CD4-positive, alpha-beta T cell treated with Interleukin-4 for 4 hours (primary cell): Measurements from ENCODE around the gene APC2.

ENCODE experiments used
- DNase-seq: peaks from one replicate; pipeline ENCODE4 v3.0.0-alpha.2; 2020

The APC2 gene

GRCh38 chr19:1449467-1450442, at the start of gene APC2:
APC2 (plus strand) TSS chr19:1450121; CDS start chr19:1453002, 2,881 bp downstream.
- DNase-seq = no peak

GRCh38 chr19:1400281-1401137, 49.4 kb upstream of the APC2 start:
- no peak for DNase-seq

GRCh38 chr19:1401138-1401888, 48.6 kb upstream of the APC2 start, which contains the start of gene GAMT:
GAMT (minus strand) TSS chr19:1401542; CDS start chr19:1401476, 66 bp downstream.
- DNase-seq = peak; percentile 32

- DNase-seq = no peak
Measured at GRCh38 chr19:1401889-1402217, 48.1 kb upstream of the APC2 start.

- no peak for DNase-seq
Measured at GRCh38 chr19:1402411-1403070, 47.4 kb upstream of the APC2 start.

GRCh38 chr19:1406774-1407527, 43.0 kb upstream of the APC2 start:
- DNase-seq = peak; percentile 99

GRCh38 chr19:1407528-1408299, 42.2 kb upstream of the APC2 start, which contains the start of gene DAZAP1:
DAZAP1 (plus strand) TSS chr19:1407586; CDS start chr19:1407774, 188 bp downstream.
- DNase-seq = peak; percentile 15

- peak; percentile 66 for DNase-seq
Measured at GRCh38 chr19:1408300-1409203, 41.4 kb upstream of the APC2 start.

- no peak for DNase-seq
Measured at GRCh38 chr19:1409204-1410005, 40.5 kb upstream of the APC2 start.

- no peak for DNase-seq
Measured at GRCh38 chr19:1410136-1410786, 39.7 kb upstream of the APC2 start.

- no peak for DNase-seq
Measured at GRCh38 chr19:1410789-1411188, 39.1 kb upstream of the APC2 start.

GRCh38 chr19:1411255-1412191, 38.4 kb upstream of the APC2 start:
- DNase-seq = peak; percentile 27

- DNase-seq = no peak
Measured at GRCh38 chr19:1412323-1412923, 37.5 kb upstream of the APC2 start.

GRCh38 chr19:1412995-1413800, 36.7 kb upstream of the APC2 start:
- DNase-seq = no peak
